ENCODE data around the gene PUM2.
"Not testable (repeated sequence)": the region's sequence is repeated elsewhere in the genome, so short reads cannot be mapped to it uniquely, and the experiment has no call there.

Gene PUM2

DNA sequence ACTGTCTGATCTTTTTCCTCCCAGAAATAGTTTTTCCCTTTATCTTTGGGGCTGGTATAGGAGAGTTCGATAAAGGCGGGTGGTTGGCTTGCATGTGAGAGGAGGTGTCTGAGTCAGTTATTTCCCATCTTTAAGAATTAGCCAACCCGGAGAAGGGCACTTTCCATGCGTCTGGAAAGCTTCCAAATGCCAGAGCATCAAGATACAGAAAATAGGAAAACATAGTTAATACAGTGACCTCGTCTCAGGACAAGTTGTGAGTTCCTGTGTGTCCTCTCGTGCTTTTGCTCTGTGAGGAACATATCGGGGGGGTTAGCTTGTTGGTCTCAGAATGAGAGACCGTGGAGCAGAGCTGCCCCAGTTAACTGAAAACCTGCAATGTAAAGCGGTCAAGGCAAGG is 18.7 kb upstream of the PUM2 start:
- DNase-seq (ENCODE audit: low read depth in 2 of 2), result no peak

DNA sequence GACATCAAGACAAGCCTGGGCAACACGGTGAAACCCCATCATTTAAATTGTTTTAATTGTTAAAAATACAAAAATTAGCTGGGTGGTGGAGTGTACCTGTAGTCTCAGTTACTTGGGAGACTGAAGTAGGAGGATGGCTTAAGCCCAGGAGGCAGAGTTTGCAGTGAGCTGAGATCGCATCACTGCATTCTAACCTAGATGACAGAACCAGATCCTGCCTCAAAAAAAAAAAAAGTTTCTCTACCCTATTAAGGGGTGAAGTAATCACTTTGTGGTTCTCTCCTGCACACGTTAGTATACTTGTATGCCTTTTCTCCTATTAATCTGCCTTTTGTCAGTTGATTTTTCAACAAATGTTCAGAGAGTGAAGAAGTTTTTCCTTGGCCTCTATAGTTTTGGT is 18.1 kb upstream of the PUM2 start:
- DNase-seq (ENCODE audit: low read depth in 2 of 2), result no peak

DNA sequence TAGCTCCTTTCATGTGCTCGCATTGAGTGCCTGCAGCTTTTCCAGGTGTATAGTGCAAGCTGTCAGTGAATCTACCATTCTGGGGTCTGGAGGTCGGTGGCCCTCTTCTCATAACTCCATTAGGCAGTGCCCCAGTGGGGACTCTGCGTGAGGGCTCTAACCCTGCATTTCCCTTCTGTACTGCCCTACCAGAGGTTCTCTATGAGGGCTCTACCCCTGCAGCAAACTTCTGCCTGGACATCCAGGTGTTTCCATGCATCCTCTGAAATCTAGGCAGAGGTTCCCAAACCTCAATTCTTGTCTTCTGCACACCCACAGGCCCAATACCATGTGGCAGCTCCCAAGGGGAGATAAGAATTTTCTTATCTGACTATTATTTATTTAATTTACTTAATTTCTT is 17.3 kb upstream of the PUM2 start:
- DNase-seq (ENCODE audit: low read depth in 2 of 2), result not testable (repeated sequence)

DNA sequence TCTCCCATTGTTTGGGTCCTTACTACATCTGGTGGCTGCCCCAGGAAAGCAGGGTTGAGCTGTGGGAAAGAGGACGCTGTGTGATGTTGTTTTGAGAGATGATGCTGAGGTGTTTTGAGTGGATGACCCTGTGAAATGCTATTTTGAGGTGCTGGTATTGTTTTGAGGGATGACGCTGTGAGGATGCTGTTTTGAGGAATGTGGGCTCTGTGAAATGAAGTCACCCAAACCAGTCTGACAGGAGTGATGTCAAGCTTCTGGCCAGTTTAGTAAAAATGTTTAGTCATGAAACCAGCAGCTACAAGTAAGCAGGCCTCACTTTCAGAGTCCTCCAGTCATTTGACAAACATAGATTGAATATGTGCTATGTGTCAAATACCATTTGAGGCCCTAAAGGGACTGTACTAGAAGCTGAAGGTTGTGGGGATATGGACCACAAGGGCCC is 16.1 kb upstream of the PUM2 start:
- no peak for DNase-seq (ENCODE audit: low read depth in 2 of 2)

DNA sequence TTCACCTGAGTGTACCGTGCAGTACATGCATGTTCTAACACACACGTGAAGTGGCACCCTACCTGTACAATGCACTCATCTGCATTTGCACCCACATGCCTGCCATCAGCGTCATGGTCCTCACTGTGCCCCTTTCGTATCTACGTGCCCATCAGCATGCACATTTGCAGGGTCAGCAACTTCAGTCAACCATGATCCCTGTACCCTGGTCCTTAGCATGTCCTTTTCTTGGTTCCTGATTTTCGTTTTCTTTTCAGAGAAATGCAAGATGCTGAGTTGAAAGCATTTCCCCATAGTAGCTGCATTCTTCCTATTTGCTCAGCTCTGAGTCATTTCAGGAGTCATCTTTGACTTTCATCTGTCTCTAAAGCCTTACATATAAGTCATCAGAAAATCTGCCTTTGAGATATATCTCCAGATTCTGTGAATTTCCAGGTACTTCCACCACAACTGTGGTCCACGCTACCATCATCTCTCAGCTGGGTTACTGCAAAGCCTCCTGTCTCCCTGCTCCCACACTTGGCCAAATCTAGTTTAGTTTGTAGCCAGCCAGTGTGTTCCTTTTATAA is 14.7 kb upstream of the PUM2 start:
- DNase-seq (ENCODE audit: low read depth in 2 of 2), result peak in 1 of 2 donors; percentile 39

DNA sequence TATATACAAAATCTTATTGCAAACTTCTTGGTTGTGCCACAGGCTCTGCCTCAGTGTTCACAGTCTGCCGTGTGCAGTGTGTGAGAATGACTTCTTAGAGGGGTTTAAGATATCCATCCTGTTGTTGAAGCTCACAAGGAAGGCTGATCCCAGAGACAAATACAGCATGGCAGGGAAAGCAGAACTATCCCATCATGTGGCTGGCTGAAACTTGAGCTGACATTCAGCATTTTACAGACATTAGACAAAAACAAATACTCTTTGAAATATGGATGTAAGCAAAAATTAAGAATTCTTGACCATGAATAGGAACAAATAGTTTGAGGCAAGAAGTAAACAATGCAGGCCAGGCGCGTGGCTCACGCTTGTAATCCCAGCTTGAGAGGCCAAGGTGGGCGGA is 12.9 kb upstream of the PUM2 start:
- no peak for DNase-seq (ENCODE audit: low read depth in 2 of 2)

DNA sequence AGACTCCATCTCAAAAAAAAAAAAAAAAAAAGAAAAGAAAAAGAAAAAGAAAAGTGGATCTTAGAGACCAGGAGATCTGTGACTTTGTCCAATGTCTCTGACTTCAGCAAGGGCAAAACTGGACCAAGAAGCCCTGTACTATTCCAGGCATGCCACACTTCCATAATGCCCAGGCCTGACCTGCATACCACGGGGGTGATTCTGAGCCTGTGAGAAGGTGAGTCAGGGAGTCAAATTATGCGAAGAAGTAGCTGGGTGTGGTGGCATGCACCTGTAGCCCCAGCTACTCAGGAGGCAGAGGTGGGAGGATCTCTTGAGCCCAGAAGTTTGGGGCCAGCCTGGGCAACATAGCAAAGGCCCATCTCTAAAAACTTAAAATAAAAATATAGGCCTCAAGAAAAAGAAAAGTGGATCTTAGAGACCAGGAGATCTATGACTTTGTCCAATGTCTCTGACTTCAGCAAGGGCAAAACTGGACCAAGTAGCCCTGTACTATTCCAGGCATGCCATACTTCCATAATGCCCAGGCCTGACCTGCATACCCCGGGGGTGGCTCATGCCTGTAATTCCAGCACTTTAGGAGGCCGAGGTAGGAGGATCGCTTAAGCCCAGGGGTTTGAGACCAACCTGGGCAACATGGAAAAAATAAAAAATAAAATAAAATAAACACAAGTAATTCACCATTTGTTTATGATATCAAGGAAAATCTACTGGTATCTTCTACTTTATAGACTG is 12.2 kb upstream of the PUM2 start:
- DNase-seq (ENCODE audit: low read depth in 2 of 2), result no peak

DNA sequence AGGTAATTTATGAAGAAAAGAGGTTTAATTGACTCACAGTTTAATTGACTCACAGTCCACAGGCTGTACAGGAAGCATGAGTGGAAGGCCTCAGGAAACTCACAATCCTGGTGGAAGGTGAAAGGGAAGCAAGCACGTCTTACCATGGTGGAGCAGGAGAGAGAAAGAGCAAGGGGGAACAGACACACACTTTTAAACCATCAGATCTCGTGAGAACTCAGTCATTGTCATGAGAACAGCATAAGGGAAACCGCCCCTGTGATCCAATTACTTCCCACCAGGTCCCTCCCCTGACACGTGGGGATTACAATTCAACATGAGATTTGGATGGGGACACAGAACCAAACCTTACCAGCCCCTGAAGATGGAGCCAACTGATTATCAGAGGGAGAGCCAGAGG is 11.2 kb upstream of the PUM2 start:
- DNase-seq (ENCODE audit: low read depth in 2 of 2), result no peak

DNA sequence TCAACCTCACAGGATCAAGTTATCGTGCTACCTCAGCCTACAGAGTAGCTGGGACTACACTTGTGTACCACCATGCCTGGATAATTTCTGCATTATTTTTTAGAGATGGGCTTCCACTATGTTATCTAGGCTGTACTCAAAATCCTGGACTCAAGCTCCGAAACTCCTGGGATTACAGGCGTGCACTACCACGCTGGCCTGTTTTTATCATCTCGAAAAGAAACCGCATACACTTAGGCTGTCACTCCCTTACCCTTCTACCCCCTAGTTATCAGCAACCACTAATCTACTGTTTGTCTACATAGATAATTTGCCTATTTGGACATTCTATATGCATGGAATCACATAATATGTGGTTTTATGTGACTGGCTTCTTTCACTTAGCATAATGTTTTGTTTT is 8.5 kb upstream of the PUM2 start:
- DNase-seq (ENCODE audit: low read depth in 2 of 2), result no peak

DNA sequence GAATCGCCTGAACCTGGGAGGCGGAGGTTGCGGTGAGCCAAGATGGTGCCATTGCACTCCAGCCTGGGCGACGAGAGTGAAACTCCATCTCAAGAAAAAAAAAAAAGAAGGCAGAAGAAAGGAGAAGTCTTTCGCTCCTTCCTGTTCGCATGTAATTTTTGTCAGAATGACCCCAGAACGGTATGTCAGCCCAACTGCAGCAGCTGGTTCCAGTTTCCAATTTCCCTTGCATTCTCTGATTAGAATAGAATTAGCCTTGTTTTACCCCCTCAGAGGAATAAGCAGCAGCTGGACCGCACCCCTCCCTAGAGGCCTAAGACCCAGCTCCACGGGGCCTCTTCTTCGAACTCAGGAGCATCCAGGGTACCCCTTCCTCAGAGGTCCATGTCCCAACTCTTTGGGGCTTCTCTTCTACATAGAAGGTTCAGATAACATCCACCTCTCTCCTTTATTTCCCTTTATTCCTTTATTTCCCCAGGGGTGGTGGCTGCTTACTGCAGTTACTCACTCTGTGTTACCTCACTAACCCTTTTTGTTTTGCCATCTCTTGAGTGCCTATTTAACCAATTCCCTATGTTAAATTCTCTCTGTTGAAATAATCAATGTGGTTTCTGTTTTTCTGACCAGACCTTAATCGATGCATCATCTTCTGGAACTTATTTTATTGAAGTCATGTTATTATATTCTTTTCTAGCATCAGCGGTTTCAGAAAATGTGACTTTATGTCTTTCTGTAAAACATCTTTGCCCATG is 7.2 kb upstream of the PUM2 start:
- DNase-seq (ENCODE audit: low read depth in 2 of 2), result no peak

DNA sequence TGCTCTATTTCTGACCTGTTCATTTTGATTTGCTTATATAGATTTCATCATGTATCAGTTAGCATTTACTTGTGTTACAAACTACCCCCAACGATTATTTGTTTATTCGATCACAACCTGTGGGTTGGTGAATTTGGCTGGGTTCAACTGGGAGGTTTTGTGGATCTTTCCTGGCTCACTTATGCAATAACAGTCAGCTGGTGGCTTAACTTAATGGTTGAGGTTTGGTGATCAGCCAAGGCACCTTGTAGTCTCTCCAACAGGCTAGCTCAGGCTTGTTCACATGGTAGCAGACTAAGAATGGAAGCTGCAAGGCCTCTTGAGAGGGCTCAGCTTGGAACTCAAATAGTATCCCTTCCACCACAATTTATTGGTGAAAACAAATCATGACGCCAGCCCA is 5.4 kb upstream of the PUM2 start:
- DNase-seq (ENCODE audit: low read depth in 2 of 2), result no peak

DNA sequence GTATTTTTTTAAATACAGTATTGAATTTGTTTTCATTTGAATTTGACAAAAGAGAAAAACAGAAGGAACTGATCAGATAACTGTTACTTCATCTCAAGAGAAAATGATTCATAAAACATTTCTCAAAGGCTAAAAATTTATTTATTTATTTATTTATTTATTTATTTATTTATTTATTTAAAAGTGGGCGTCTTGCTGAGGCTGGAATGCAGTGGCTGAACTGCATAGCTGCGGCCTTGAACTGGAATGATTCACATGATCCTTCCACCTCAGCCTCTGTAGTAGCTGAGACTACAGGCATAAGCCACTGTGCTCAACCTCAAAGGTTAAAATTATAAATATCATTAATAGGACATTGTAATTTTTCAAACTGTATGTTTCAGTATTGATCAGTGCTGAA is 4.5 kb upstream of the PUM2 start:
- DNase-seq (ENCODE audit: low read depth in 2 of 2), result no peak

DNA sequence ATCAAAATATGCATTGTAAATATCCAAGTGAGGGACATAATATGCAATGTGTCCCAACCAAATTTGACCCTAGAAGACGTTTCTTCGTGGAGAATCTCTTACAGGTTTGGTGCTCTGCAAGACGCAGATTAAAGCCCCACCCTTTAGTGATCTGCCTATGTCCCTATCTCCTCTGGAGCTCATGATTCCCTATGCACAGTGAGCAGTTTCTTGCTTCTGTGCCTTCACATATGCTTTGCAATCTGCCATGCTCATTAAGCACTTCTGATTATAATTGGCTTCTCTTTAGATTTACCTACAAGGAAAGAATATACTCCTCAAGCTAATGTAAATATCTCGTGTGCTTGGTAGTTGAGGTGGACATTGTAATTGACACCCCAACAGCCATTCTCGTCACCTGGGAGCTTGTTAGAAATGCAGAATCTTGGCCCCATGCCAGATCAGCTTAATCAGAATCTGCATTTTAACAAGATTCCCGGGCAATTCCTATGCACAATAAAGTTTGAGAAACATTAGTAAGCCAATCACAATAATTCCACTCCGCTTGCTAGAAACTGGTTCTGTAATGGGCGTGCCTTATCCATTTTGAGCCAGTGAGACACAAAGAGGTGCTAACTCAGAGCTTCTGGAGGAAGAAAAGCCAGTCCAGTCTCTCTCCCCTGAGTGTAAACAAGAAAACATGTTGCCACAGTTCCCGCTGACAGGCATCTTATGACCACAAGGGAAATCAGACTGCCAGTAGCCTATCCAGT is 2.8 kb upstream of the PUM2 start:
- DNase-seq (ENCODE audit: low read depth in 2 of 2), result no peak

DNA sequence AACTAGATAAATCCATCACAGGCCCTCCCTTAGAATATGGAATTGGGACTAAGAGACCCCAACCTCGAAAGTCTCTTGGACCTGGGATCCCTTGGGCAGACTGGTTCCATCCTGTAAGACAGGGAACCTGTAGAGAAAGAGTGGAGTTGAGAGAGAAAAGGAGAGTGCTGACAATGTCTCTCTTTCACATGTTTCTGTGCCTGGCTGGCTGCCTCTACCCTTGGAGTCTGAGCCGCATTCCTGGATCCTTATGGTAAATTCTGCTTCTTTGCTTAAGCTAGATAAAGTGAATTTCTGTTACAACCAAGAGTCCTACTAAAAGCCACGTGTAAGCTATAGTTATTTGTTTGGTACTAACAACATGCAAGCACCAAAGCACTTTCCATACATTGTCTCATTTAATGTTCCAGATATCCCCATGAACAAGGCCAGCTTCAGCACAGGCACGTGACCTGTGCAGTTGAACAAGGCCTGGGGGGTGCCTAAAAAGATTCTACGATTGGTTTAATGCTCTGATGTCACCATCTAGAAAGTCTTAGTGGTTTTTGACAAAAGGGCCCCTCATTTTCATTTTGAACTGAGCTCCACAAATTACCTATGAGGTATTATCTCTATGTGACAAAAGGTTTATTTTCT is 2.1 kb upstream of the PUM2 start:
- no peak for DNase-seq (ENCODE audit: low read depth in 2 of 2)

DNA sequence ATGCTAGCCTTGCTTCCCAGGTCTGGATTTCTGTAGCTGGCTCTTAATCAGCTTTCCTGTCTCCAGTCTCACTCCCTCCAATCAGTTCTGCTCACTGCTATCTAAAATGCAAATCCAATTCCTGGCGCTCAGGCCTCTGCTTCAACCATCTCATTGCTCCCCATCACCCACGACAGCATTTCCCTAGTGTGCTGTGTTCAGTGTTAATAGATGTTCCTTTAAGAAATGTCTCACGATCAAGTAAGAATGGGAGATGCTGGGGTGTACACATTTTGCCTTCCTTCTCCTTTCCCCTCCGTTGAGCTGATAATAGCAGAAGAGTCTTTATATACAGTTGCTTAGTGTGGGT is 1.6 kb upstream of the PUM2 start:
- DNase-seq (ENCODE audit: low read depth in 2 of 2), result no peak

DNA sequence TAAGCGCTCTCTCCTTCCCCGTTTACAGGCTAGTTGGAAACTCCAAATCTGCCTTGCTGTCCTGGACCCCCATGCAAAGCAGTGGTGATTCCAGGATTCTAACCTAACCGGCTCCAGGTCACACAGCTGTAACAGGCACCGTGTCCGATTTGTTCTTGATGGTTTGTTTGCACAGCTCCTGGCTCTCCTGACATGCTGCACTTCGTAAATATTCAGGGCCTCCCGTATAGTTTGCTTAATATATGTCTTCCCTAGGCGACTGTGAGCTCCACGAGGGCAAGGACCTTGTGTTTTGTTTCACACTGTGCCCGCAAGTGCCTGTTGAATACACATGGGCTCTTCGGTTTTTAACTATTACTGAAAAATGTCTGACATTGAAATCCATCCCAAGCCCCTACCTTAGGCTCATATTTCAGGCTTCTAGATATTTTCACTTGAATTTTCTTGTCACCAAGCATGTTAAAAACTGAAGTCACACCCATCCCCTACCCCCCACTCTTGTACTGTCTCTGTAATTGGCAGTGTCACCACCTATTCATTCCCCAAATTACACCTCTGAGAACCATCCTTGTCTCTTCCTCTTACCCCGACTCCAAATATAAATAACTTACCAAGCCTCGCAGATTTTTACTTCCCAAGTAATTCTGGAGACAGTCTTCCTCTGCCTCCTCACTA is 1.0 kb upstream of the PUM2 start:
- no peak for DNase-seq (ENCODE audit: low read depth in 2 of 2)

DNA sequence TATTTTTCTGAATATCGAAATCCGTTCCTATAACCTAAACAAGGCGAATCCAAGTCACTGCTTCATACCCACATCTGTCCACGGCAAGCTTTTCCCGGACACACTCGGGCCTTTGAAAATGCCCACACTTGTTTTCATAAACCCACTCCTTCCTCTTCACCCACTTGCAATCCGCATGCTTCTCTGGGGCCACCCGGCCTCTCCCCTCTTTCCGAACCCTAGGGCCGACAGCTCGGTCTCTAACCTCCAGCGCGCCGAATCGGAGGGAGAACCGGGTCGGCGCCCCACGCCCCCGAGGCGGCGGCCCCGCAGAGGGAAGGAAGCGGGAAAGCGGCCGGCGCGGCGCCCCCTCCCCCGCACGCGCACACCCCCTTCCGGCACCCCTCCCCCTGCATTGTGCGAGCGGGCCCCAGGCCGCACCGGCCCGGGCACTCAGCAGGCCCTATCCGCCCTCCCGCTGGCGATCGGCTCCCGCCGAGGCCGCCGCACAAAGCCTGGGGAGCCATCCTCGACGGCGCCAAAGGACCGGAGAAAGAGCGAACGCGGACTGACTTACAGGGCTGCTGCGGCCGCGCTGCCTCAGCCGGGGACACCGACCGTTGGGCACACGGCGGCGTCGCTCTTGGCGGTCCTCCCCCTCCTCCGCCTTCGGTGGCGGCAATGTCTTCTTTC is 467 bp downstream of the PUM2 start:
- DNase-seq (ENCODE audit: low read depth in 2 of 2), result peak; percentile 30 to 50

DNA sequence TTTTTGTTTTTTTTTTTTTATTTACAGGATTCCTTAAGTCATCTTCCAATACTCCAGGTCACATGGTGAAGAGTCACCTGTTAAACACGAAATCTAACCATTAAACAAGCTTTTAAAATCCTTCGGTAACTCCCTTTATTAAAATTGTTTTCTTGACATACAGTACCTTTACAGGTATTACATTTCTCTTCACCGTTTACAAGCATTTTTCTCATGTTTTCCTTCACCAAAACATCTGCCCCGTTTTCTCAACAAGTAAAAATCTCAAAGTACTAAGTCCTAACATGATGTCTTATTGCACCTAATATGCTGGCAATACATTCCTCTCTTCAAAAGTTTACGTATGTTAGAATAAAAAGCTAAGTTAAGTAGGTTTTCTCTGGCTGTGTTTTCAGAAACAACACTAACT is 1.1 kb downstream of the PUM2 start:
- DNase-seq (ENCODE audit: low read depth in 2 of 2), result no peak

DNA sequence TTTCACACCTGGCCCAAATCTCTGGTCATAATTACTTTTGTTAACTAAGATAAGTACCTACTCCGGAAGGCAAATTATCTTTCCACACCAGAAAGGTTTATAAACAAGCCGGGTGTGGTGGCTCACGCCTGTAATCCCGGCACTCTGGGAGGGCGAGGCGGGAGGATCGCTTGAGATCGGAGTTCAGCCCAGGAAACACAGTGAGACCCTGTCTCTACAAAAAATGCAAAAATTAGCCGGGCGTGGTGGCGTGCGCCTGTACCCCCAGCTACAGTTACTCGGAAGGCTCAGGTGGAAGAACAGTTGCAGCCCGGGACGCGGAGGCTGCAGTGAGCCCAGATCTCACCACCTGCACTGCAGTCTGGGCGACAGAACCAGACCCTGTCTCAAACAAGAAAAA is 2.1 kb downstream of the PUM2 start:
- no peak for DNase-seq (ENCODE audit: low read depth in 2 of 2)

DNA sequence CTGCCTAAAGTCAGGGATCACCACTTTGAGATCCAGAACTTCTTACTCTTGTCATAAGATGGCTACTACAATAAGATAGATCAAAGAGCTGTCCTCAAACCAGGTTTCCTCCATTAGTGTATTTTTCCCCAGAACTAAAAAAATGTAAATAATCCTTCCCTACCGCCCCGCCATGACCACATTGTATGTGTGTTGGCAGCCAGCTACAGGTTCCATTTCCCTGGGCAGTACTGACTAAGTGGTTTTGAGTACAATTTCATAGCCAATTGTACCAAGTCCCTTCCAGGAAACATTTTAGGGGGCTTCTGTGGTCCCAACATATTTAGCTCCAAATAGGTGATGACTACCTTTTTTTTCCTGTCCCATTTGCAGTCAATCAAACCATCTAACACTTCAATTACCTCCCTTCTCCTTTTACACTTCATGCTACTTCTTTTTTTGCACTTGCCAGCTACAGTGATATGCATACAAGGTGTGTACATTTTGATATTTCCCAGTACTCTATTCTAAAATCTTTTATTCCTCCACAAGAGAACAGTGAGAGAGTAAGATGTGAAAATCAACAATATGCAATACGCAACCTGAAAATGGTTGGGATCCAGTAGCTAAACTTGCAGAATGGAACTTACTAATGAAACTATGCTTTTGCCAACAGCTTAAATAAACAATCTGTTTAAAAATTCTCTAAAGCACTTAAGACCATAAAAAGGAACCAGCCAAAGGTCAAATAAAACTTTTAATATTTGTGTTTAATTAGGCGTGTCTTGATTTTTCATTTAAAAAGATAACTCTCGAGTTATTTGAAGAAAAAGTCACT is 3.9 kb downstream of the PUM2 start:
- DNase-seq (ENCODE audit: low read depth in 2 of 2), result no peak

Measured in stimulated activated CD4-positive, alpha-beta T cell treated with anti-CD3 and anti-CD28 coated beads, Interleukin-15, amount 100 ng/mL, for 48 hours (primary cell).